Neural cell (in vitro differentiated cells): ENCODE results near the gene COL23A1. TPM values are rescaled to one million over a fixed set of nuclear protein-coding genes. Genes with fewer than 3 reads are reported as not detected.

ENCODE experiments used
- H2AFZ ChIP-seq: fragments of 200-600, 300-800 bp; sonication (generic), shearing (Covaris generic); 2 replicates; pipeline ENCODE4 v1.6.0; 2014; ENCODE audit warnings: low read depth, mild to moderate bottlenecking, antibody characterized with exemption, low read length, moderate library complexity
- H3F3A ChIP-seq: fragments of 200-600 bp; shearing (Covaris generic); 2 replicates; pipeline ENCODE4 v1.6.1; 2016; ENCODE audit warnings: mild to moderate bottlenecking, moderate library complexity, mixed read lengths, antibody characterized with exemption, low read length; ENCODE audit not compliant: insufficient read depth, poor library complexity, severe bottlenecking
- H3K27ac ChIP-seq: fragments of 200-600, 300-800 bp; sonication (generic), shearing (Covaris generic); 2 replicates; pipeline ENCODE4 v1.5.1; 2014; ENCODE audit warnings: mild to moderate bottlenecking, low read length, moderate library complexity
- H3K27me3 ChIP-seq: fragments of 300-800, 200-600 bp; sonication (generic), shearing (Covaris generic); 2 replicates; pipeline ENCODE4 v1.6.0; 2014; ENCODE audit warnings: mild to moderate bottlenecking, low read depth, low read length, moderate library complexity; ENCODE audit not compliant: insufficient read depth
- H3K36me3 ChIP-seq: fragments of 300-800, 200-600 bp; sonication (generic), shearing (Covaris generic); 2 replicates; pipeline ENCODE4 v1.5.1; 2014; ENCODE audit warnings: mild to moderate bottlenecking, antibody characterized with exemption, low read length, moderate library complexity; ENCODE audit not compliant: insufficient read depth
- H3K4me2 ChIP-seq: fragments of 300-800, 200-600 bp; sonication (generic), shearing (Covaris generic); 2 replicates; pipeline ENCODE4 v1.6.0; 2014; ENCODE audit warnings: mild to moderate bottlenecking, low read length
- H3K4me3 ChIP-seq: fragments of 300-800, 200-600 bp; sonication (generic), shearing (Covaris generic); 2 replicates; pipeline ENCODE4 v1.5.1; 2014; ENCODE audit warnings: mild to moderate bottlenecking, low read length, moderate library complexity
- H3K79me2 ChIP-seq: fragments of 200-600 bp; shearing (Covaris generic); replicated peaks from 2 replicates; pipeline ENCODE4 v1.6.0; 2014; ENCODE audit warnings: mild to moderate bottlenecking, low read length, moderate library complexity; ENCODE audit not compliant: insufficient read depth
- H3K9ac ChIP-seq: fragments of 300-800, 200-600 bp; sonication (generic), shearing (Covaris generic); 2 replicates; pipeline ENCODE4 v1.6.1; 2016; ENCODE audit warnings: mild to moderate bottlenecking, low read length, mixed read lengths
- H3K9me2 ChIP-seq: fragments of 200-600 bp; shearing (Covaris generic); 2 replicates; pipeline ENCODE4 v1.6.1; 2016; ENCODE audit warnings: mild to moderate bottlenecking, low read length, mixed read lengths; ENCODE audit not compliant: insufficient read depth
- H3K9me3 ChIP-seq: fragments of 200-600, 300-800 bp; sonication (generic), shearing (Covaris generic); 2 replicates; pipeline ENCODE4 v1.6.1; 2016; ENCODE audit warnings: mild to moderate bottlenecking, mixed run types, low read length, moderate library complexity, mixed read lengths
- H4K20me1 ChIP-seq: fragments of 200-600 bp; shearing (Covaris generic); 2 replicates; pipeline ENCODE4 v1.6.1; 2016; ENCODE audit warnings: mild to moderate bottlenecking, mixed run types; ENCODE audit not compliant: insufficient read depth
- CTCF ChIP-seq: fragments of 450-650 bp; IDR thresholded peaks from 2 replicates; pipeline ENCODE4 v1.5.1; 2014; ENCODE audit warnings: antibody characterized with exemption, mild to moderate bottlenecking, moderate library complexity; ENCODE audit not compliant: poor library complexity, severe bottlenecking
- EP300 ChIP-seq: fragments of 450-650 bp; conservative IDR thresholded peaks from 2 replicates; pipeline ENCODE4 v1.6.1; 2014; ENCODE audit warnings: antibody characterized with exemption, mild to moderate bottlenecking, moderate library complexity; ENCODE audit not compliant: poor library complexity, severe bottlenecking
- EZH2 ChIP-seq: fragments of 200-600, 300-800 bp; shearing (Covaris generic), sonication (generic); IDR thresholded peaks from 2 replicates; pipeline ENCODE4 v1.6.1; 2014; ENCODE audit warnings: antibody characterized with exemption, low read length, borderline replicate concordance, mild to moderate bottlenecking; ENCODE audit not compliant: insufficient read depth, poor library complexity, severe bottlenecking
- MXI1 ChIP-seq: fragments of 450-650 bp; conservative IDR thresholded peaks from 2 replicates; pipeline ENCODE4 v1.6.1; 2014; ENCODE audit warnings: antibody characterized with exemption, mild to moderate bottlenecking; ENCODE audit not compliant: poor library complexity, severe bottlenecking
- POLR2AphosphoS5 ChIP-seq: IDR thresholded peaks from 2 replicates; pipeline ENCODE4 v1.6.1; 2012
- RAD21 ChIP-seq: fragments of 450-650 bp; conservative IDR thresholded peaks from 2 replicates; pipeline ENCODE4 v1.6.1; 2014; ENCODE audit warnings: antibody characterized with exemption, mild to moderate bottlenecking, moderate library complexity
- REST ChIP-seq: IDR thresholded peaks from 2 replicates; pipeline ENCODE4 v1.6.1; 2012; ENCODE audit warnings: borderline replicate concordance
- SMC3 ChIP-seq: fragments of 450-650 bp; conservative IDR thresholded peaks from 2 replicates; pipeline ENCODE4 v1.6.1; 2014; ENCODE audit warnings: antibody characterized with exemption, mild to moderate bottlenecking, moderate library complexity; ENCODE audit not compliant: poor library complexity
- TAF1 ChIP-seq: IDR thresholded peaks from 2 replicates; pipeline ENCODE4 v1.6.1; 2012; ENCODE audit warnings: low read depth
- polyA plus RNA-seq: library from polyadenylated mRNA; depleted of rRNA; stranded (reverse); fragments of >200 nt; gene quantifications from 2 replicates; pipeline ENCODE4 v1.2.3, GENCODE V29; 2014

COL23A1 gene
- polyA plus RNA-seq, 1 donor from 2014 or later: not detected

- Histone ChIP-seq H3K27ac (no peak overlapping the region), H3K9ac (no peak overlapping the region), H4K20me1 (no peaks in the 10 kb centered on the region), H3K9me3 (no peaks in the 10 kb centered on the region), H3K79me2 (no peaks in the 10 kb centered on the region), H3K9me2 (no peaks in the 10 kb centered on the region), H3K4me2 (no peak overlapping the region), H3K27me3 (no peaks in the 10 kb centered on the region), H2AFZ (no peak overlapping the region), H3F3A (no peaks in the 10 kb centered on the region), H3K36me3 (no peaks in the 10 kb centered on the region), H3K4me3 (no peak overlapping the region)
- TF ChIP-seq TAF1 (no peak), CTCF (no peak), REST (no peak), MXI1 (no peak), POLR2AphosphoS5 (no peak), SMC3 (no peak), EP300 (no peak), RAD21 (no peak), EZH2 (no peak)
Observed at GRCh38 chr5:178391480-178391879, 198.7 kb downstream of the COL23A1 start.

- Histone ChIP-seq H3K9me2 (no peaks in the 10 kb centered on the region), H2AFZ (no peak overlapping the region), H3K4me3 (no peak overlapping the region), H3K79me2 (no peaks in the 10 kb centered on the region), H3K27me3 (no peaks in the 10 kb centered on the region), H4K20me1 (no peaks in the 10 kb centered on the region), H3K9me3 (no peaks in the 10 kb centered on the region), H3K4me2 (no peak overlapping the region), H3K27ac (no peak overlapping the region), H3K36me3 (no peaks in the 10 kb centered on the region), H3F3A (no peaks in the 10 kb centered on the region), H3K9ac (no peak overlapping the region)
- no peak for TF ChIP-seq POLR2AphosphoS5
- TF ChIP-seq MXI1: no peak
- no peak for TF ChIP-seq REST
- no peak for TF ChIP-seq CTCF
- TF ChIP-seq TAF1: no peak
- TF ChIP-seq RAD21: no peak
- TF ChIP-seq EZH2: no peak
- TF ChIP-seq SMC3: no peak
- TF ChIP-seq EP300: no peak
Observed at GRCh38 chr5:178389796-178390195, 200.4 kb downstream of the COL23A1 start.
